Omental fat pad (tissue), 4 donors: ENCODE results near the gene CCDC196. TPM values are rescaled to one million over a fixed set of nuclear protein-coding genes. Genes with fewer than 3 reads are reported as not detected.
"Not testable (repeated sequence)": the region's sequence is repeated elsewhere in the genome, so short reads cannot be mapped to it uniquely, and the experiment has no call there.

ENCODE experiments used
- ATAC-seq: fragments of 150-250 bp; one replicate; pipeline ENCODE4 v1.9.1; 2016; ENCODE audit warnings: mild to moderate bottlenecking, moderate library complexity; ENCODE audit not compliant: low FRiP score
- DNase-seq: peaks from one replicate; pipeline ENCODE4 v3.0.0-alpha.2; 2019; ENCODE audit warnings: low spot score
- CTCF ChIP-seq, 3 donors: fragments of 450-650 bp; IDR thresholded peaks; one replicate each; pipeline ENCODE4 v1.5.1; 2016 to 2017; ENCODE audit warnings: antibody characterized with exemption in 3 of 3, mild to moderate bottlenecking in 3 of 3, moderate library complexity in 2 of 3
- total RNA-seq, 4 donors: library from RNA; depleted of rRNA; stranded (reverse); fragments of >200 nt; gene quantifications; one replicate each; pipeline ENCODE4 v1.1.0, GENCODE V29; 2016

The CCDC196 gene
- total RNA-seq, 4 donors from 2014 or later = not detected

- ATAC-seq (no peak), DNase-seq (no peak)
- TF ChIP-seq CTCF (IDR thresholded peaks at IDR 0.05) = no peak
Measured at GRCh38 chr14:66493750-66494149, 7.6 kb downstream of the CCDC196 start.

GRCh38 chr14:66495218-66496098 lies 9.3 kb downstream of the CCDC196 start:
- ATAC-seq (peak; percentile 91), DNase-seq (no peak)
- no peak for TF ChIP-seq CTCF (IDR thresholded peaks at IDR 0.05)

- ATAC-seq = peak; percentile 83
- TF ChIP-seq CTCF (IDR thresholded peaks at IDR 0.05) = no peak
- DNase-seq = no peak
Measured at GRCh38 chr14:66496188-66496807, 10.1 kb downstream of the CCDC196 start.

GRCh38 chr14:66496911-66497310 lies 10.7 kb downstream of the CCDC196 start:
- no peak for TF ChIP-seq CTCF (IDR thresholded peaks at IDR 0.05)
- DNase-seq = no peak
- no peak for ATAC-seq

GRCh38 chr14:66498311-66498710 lies 12.1 kb downstream of the CCDC196 start:
- no peak for TF ChIP-seq CTCF (IDR thresholded peaks at IDR 0.05)
- no peak for ATAC-seq
- DNase-seq = no peak

GRCh38 chr14:66501592-66501991 lies 15.4 kb downstream of the CCDC196 start:
- no peak for TF ChIP-seq CTCF (IDR thresholded peaks at IDR 0.05)
- no peak for ATAC-seq
- DNase-seq = no peak

- DNase-seq, ATAC-seq: not testable (repeated sequence)
Measured at GRCh38 chr14:66502836-66503235, 16.7 kb downstream of the CCDC196 start.
